Measurements from ENCODE around the gene CALD1.

GRCh38 chr7:134847851-134848588 is 68.6 kb downstream of the CALD1 start:
- TF ChIP-seq CTCF (IDR thresholded peaks at IDR 0.05; ENCODE audit: poor library complexity, severe bottlenecking): no peak
- TF ChIP-seq POLR2AphosphoS5 (IDR thresholded peaks at IDR 0.05): no peak
